ENCODE data around the gene UBE4A.

UBE4A gene

GRCh38 chr11:118411530-118411929, 52.1 kb downstream of the UBE4A start:
- Histone ChIP-seq H3K79me2 (ENCODE audit: insufficient read depth, low read length) (peaks cover 42% of the 10 kb centered on the region), H2AFZ (ENCODE audit: low read depth, low read length) (no peak overlapping the region), H3K4me1 (ENCODE audit: insufficient read depth, low read length) (0 out of 2 replicates have a peak, but pooled peaks cover 1% of the 10 kb centered on the region), H3K9ac (ENCODE audit: low read depth, low read length) (no peak overlapping the region), H3K27ac (ENCODE audit: low read length) (no peak overlapping the region), H3K4me2 (ENCODE audit: insufficient read depth, low read length) (no peak overlapping the region), H3K27me3 (ENCODE audit: insufficient read depth, low read length, poor library complexity) (no peaks in the 10 kb centered on the region), H4K20me1 (ENCODE audit: insufficient read depth, low read length) (peaks cover 24% of the 10 kb centered on the region; the same call in 1 of the 2 replicates), H3K9me3 (ENCODE audit: insufficient read depth, low read length, severe bottlenecking) (no peaks in the 10 kb centered on the region), H3K36me3 (ENCODE audit: insufficient read depth, low read length) (peaks cover 41% of the 10 kb centered on the region), H3K4me3 (ENCODE audit: low read depth in 1 of 2, low read length in 2 of 2) (no peak overlapping the region)
- DNase-seq (no peak), ATAC-seq (ENCODE audit: insufficient read depth, low read depth) (no peak)
- TF ChIP-seq CTCF (IDR thresholded peaks at IDR 0.05; ENCODE audit: borderline replicate concordance, extremely low read depth, low read length, poor library complexity, severe bottlenecking) = no peak
- TF ChIP-seq EZH2 (IDR thresholded peaks at IDR 0.05; ENCODE audit: borderline replicate concordance, low read depth, low read length, severe bottlenecking) = no peak

GRCh38 chr11:118412921-118413320, 53.5 kb downstream of the UBE4A start:
- H3K27ac ChIP-seq (ENCODE audit: low read length) = no peak overlapping the region
- H3K9ac ChIP-seq (ENCODE audit: low read depth, low read length) = no peak overlapping the region
- no peaks in the 10 kb centered on the region for H3K9me3 ChIP-seq (ENCODE audit: insufficient read depth, low read length, severe bottlenecking)
- H3K27me3 ChIP-seq (ENCODE audit: insufficient read depth, low read length, poor library complexity) = no peaks in the 10 kb centered on the region
- H3K4me1 ChIP-seq (ENCODE audit: insufficient read depth, low read length) = no peaks in the 10 kb centered on the region
- H4K20me1 ChIP-seq (ENCODE audit: insufficient read depth, low read length) = peaks cover 17% of the 10 kb centered on the region; the same call in 1 of the 2 replicates
- H3K4me3 ChIP-seq (ENCODE audit: low read depth in 1 of 2, low read length in 2 of 2) = no peak overlapping the region
- ATAC-seq (ENCODE audit: insufficient read depth, low read depth) (no peak), DNase-seq (no peak)
- H2AFZ ChIP-seq (ENCODE audit: low read depth, low read length) = no peak overlapping the region
- peaks cover 28% of the 10 kb centered on the region for H3K36me3 ChIP-seq (ENCODE audit: insufficient read depth, low read length)
- no peak overlapping the region for H3K4me2 ChIP-seq (ENCODE audit: insufficient read depth, low read length)
- H3K79me2 ChIP-seq (ENCODE audit: insufficient read depth, low read length) = peaks cover 30% of the 10 kb centered on the region
- TF ChIP-seq EZH2 (IDR thresholded peaks at IDR 0.05; ENCODE audit: borderline replicate concordance, low read depth, low read length, severe bottlenecking) (no peak), CTCF (IDR thresholded peaks at IDR 0.05; ENCODE audit: borderline replicate concordance, extremely low read depth, low read length, poor library complexity, severe bottlenecking) (no peak)

- H4K20me1 ChIP-seq (ENCODE audit: insufficient read depth, low read length) = peaks cover 7% of the 10 kb centered on the region; the same call in 1 of the 2 replicates
- H3K9me3 ChIP-seq (ENCODE audit: insufficient read depth, low read length, severe bottlenecking) = no peaks in the 10 kb centered on the region
- H3K27ac ChIP-seq (ENCODE audit: low read length) = no peak overlapping the region
- H3K79me2 ChIP-seq (ENCODE audit: insufficient read depth, low read length) = peaks cover 10% of the 10 kb centered on the region; the same call in 1 of the 2 replicates
- no peak overlapping the region for H3K9ac ChIP-seq (ENCODE audit: low read depth, low read length)
- no peak overlapping the region for H3K4me3 ChIP-seq (ENCODE audit: low read depth in 1 of 2, low read length in 2 of 2)
- H3K4me2 ChIP-seq (ENCODE audit: insufficient read depth, low read length) = no peak overlapping the region
- H3K27me3 ChIP-seq (ENCODE audit: insufficient read depth, low read length, poor library complexity) = no peaks in the 10 kb centered on the region
- no peak overlapping the region for H2AFZ ChIP-seq (ENCODE audit: low read depth, low read length)
- H3K4me1 ChIP-seq (ENCODE audit: insufficient read depth, low read length) = no peaks in the 10 kb centered on the region
- no peak for DNase-seq
- peaks cover 7% of the 10 kb centered on the region; the same call in 1 of the 2 replicates for H3K36me3 ChIP-seq (ENCODE audit: insufficient read depth, low read length)
- TF ChIP-seq EZH2 (IDR thresholded peaks at IDR 0.05; ENCODE audit: borderline replicate concordance, low read depth, low read length, severe bottlenecking) (no peak), CTCF (IDR thresholded peaks at IDR 0.05; ENCODE audit: borderline replicate concordance, extremely low read depth, low read length, poor library complexity, severe bottlenecking) (no peak)
- ATAC-seq (ENCODE audit: insufficient read depth, low read depth) = no peak
Observed at GRCh38 chr11:118415062-118415738, 55.8 kb downstream of the UBE4A start.

Measured in DND-41 (cell line).